GM12865 (cell line): Measurements from ENCODE around the gene NWD2.

ENCODE experiments used
- DNase-seq: peaks from one replicate; pipeline ENCODE4 v3.0.0; 2010; ENCODE audit warnings: low read depth
- H3K4me3 ChIP-seq: 2 replicates; pipeline ENCODE4 v1.5.1; 2011; ENCODE audit warnings: mild to moderate bottlenecking, low read depth, low read length, control low read depth
- TF ChIP-seq, protein P1 (sequence below): IDR thresholded peaks from 2 replicates; pipeline ENCODE4 v1.5.1; 2011; ENCODE audit warnings: low read length, control low read depth, low read depth, inconsistent platforms; ENCODE audit not compliant: insufficient read depth; ENCODE audit errors: missing control alignments

The NWD2 gene

GRCh38 chr4:37451656-37452055, 207.1 kb downstream of the NWD2 start:
- H3K4me3 ChIP-seq = no peak overlapping the region
- TF ChIP-seq, protein P1, sequence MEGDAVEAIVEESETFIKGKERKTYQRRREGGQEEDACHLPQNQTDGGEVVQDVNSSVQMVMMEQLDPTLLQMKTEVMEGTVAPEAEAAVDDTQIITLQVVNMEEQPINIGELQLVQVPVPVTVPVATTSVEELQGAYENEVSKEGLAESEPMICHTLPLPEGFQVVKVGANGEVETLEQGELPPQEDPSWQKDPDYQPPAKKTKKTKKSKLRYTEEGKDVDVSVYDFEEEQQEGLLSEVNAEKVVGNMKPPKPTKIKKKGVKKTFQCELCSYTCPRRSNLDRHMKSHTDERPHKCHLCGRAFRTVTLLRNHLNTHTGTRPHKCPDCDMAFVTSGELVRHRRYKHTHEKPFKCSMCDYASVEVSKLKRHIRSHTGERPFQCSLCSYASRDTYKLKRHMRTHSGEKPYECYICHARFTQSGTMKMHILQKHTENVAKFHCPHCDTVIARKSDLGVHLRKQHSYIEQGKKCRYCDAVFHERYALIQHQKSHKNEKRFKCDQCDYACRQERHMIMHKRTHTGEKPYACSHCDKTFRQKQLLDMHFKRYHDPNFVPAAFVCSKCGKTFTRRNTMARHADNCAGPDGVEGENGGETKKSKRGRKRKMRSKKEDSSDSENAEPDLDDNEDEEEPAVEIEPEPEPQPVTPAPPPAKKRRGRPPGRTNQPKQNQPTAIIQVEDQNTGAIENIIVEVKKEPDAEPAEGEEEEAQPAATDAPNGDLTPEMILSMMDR = no peak
- no peak for DNase-seq

GRCh38 chr4:37452952-37453280, 208.4 kb downstream of the NWD2 start:
- H3K4me3 ChIP-seq = peak overlapping the region; percentile 59; the same call in 1 of the 2 replicates
- DNase-seq = peak; percentile 78
- TF ChIP-seq, protein P1 = peak; percentile 51

DNA sequence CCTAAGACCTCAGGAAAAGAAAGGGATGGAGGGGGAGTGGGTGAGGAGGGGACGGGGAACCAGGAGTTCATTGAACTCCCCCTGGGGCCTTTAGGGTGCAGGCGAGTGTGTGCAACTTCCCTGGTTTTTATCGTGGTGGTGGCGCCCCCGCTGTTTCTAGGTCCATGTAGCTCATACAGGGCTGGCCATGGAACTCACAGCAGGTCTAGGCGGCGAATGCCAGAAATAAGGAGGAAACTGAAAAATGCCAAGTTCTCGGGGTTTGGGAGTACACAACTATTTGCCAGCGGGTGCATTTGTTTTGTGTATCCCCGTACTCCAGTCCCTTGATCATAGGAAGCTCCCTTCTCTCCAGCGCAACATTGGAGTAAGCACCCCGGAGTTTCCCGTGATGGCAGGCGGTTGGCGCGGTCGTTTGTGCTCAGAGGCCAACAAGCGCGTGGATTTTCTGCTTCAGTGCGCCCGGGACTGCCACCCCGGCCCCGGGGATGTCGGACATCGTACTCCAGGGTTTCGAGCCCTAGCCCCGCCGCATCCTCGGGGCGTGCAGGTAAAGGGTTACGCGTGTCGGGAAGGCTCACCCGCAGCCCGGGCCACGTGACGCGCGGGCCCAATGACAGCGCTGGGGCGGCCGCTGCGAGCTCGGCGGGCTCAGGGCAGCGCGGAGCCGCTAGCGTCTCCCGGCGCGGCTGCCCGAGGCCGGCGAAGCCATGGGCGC, 208.9 kb downstream of the NWD2 start:
- TF ChIP-seq, protein P1 = no peak
- DNase-seq = peak; percentile 34
- peak overlapping the region; percentile 59 for H3K4me3 ChIP-seq

DNA sequence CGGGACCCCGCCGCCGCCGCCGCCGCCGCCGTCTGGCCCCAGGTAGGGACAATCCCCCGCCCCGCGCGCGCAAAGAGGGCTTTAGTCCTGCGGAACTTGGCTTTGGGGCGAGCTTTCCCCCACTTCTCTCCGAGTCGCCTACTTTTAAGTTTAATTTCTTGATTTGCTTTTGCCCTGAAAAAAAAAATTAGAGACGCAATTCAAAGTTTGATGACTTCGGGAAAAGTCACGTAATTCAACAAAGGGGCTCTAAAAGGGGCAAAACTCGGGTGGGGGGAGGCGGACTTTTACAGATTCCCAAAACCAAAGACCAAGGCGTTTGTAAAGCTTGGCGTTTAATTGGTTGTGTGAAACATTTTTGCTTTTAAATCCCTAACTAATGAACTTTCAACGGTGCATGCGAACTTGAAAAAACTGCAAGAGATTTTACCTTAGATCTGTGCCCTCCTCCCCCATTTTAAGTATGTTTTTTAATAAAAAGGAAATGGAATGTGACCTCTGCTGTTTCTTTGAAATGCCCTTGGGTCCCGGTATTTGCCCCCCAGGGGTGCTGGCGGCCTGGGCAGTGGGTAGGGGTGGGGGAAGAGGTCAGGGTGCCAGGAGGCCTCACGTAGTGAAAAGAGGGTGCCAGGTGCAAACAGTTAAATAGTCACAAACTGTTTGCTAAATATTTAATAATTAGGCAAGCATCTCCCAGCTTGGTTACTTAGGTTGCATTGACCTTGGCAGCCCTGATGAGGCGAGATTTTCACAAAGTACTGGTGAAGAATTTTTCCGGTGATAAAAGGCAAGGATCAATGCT, 209.7 kb downstream of the NWD2 start:
- H3K4me3 ChIP-seq = peak overlapping the region; percentile 4; the same call in 1 of the 2 replicates
- TF ChIP-seq, protein P1 = no peak
- no peak for DNase-seq

GRCh38 chr4:37455301-37456131, 211.0 kb downstream of the NWD2 start:
- no peak for DNase-seq
- no peak overlapping the region for H3K4me3 ChIP-seq
- TF ChIP-seq, protein P1 = no peak

GRCh38 chr4:37461801-37462200, 217.3 kb downstream of the NWD2 start:
- TF ChIP-seq, protein P1 = no peak
- H3K4me3 ChIP-seq = no peak overlapping the region
- no peak for DNase-seq
